SIG-M5 treated with dmso at 0.1 percent for 504 hours (cell line): ENCODE results near the gene ARSB.

ENCODE experiments used
- DNase-seq: peaks from one replicate; lab custom pipeline; 2025; ENCODE audit not compliant: unreplicated experiment; lab: John Stamatoyannopoulos, UW

The ARSB gene

GRCh38 chr5:78809444-78809843 is 175.7 kb downstream of the ARSB start:
- no peak for DNase-seq

DNA sequence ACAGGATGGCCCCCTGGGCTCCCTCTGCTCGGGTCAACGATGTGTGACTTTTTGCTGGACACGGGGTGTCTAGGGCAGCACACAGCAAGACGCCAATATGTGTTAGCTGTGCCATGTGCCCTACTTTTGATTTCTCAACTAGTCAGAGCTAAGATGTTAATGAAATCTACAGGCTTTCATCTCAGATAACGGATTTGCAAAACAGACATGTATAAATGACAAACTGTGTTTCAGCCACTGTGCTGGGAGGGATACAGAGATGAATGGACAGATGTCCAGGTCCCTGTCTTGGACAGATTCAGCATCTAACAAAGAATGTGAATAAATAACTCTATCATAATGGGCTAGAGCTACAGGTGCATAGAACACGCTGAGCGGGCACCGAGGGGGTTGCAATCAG is 176.3 kb downstream of the ARSB start:
- no peak for DNase-seq

- no peak for DNase-seq
Observed at GRCh38 chr5:78808380-78808779, 176.7 kb downstream of the ARSB start.

GRCh38 chr5:78806544-78806943 is 178.6 kb downstream of the ARSB start:
- DNase-seq, result no peak

GRCh38 chr5:78805474-78806124 is 179.5 kb downstream of the ARSB start:
- no peak for DNase-seq

DNA sequence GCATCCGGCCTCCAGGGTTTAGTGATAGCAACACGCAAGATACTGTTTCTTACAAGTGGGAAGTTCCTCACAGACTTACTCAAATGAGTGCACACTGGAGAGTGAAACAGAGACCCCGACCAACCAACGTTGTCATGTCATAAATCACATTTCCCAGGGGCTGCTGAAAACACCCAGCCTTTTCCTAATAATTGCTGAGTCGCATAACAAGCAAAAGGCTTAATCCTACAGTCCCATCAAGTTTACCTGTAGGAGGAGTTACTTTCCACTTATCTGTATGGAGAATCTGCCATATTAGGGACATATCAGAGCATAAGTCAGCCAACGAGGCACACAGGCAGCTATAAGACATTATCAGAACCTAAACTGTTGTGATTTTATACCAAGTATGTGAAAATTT is 180.1 kb downstream of the ARSB start:
- DNase-seq, result no peak

- no peak for DNase-seq
Observed at GRCh38 chr5:78803941-78804340, 181.2 kb downstream of the ARSB start.

GRCh38 chr5:78803353-78803752 is 181.8 kb downstream of the ARSB start:
- DNase-seq, result no peak

DNA sequence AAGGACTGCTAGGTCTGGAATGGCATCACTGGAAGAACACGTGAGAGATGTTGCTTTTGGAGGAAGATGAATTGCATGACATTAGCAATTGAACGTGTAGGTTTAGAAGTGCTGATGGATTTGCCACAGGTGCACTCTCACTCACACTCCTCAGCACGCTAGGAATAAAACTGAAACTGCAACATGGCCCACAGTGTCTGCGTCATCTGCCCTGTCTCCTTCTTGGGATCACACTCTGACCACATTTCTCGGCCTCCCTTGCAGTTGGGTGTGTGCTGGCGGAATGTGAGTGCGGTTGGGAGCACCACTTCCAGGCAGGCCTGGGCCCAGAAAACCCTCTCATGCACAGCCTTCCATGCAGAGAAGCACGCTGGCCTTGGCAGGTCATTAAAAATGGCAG is 183.7 kb downstream of the ARSB start:
- DNase-seq, result no peak

- DNase-seq, result no peak
Observed at GRCh38 chr5:78799266-78800017, 185.7 kb downstream of the ARSB start.

DNA sequence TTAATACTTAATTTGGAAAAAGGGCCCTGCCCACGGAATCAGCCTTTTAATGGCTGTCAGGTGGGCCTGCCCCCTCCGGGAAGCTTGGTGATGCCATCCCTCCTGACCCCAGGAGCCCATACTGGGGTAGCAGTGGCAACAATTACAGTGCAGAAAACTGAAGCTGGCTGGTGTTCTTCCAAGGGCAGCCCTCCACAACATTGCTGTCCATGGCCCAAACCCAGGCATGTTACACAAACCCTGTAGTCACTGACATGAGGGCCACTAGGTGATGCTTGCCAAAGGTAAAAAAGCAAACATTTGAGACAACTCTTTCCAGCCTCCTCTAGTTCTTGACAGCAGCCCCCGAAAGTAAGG is 186.5 kb downstream of the ARSB start:
- DNase-seq, result no peak

GRCh38 chr5:78797936-78798672 is 187.0 kb downstream of the ARSB start:
- DNase-seq, result no peak

GRCh38 chr5:78795757-78796156 is 189.4 kb downstream of the ARSB start:
- no peak for DNase-seq

GRCh38 chr5:78794693-78795215 is 190.4 kb downstream of the ARSB start:
- DNase-seq, result no peak

- no peak for DNase-seq
Observed at GRCh38 chr5:78793907-78794662, 191.0 kb downstream of the ARSB start.

GRCh38 chr5:78792345-78793055 is 192.6 kb downstream of the ARSB start:
- DNase-seq, result no peak

GRCh38 chr5:78791501-78792100 is 193.5 kb downstream of the ARSB start:
- no peak for DNase-seq

GRCh38 chr5:78787783-78788182 is 197.3 kb downstream of the ARSB start:
- peak; percentile 74 for DNase-seq

DNA sequence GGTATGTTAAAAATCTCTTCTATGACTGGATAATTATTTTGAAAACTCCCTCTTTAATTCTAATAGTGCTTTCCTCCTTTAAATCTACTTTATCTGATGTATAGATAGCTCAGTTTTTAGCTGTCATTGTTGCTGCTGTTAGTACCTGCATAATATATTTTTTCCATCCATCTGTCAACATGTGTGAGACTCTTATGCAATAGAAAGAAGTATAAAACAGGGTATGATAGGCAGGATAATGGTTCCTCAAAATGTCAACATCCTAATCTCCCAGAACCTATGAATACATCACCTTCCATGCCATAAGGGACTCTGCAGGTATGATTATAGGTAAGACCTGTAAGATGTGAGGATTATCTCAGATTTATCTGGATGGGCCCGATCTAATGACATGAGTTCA is 199.7 kb downstream of the ARSB start:
- no peak for DNase-seq

GRCh38 chr5:78783434-78784130 is 201.5 kb downstream of the ARSB start:
- no peak for DNase-seq
